ENCODE data around the gene LDHA. TPM values are rescaled to one million over a fixed set of nuclear protein-coding genes. Genes with fewer than 3 reads are reported as not detected.
"Not testable (repeated sequence)": the region's sequence is repeated elsewhere in the genome, so short reads cannot be mapped to it uniquely, and the experiment has no call there.

LDHA gene
- total and polyA plus RNA-seq, 12 donors = 130 to 2,236 (median 448) TPM

GRCh38 chr11:18395735-18396504 lies 1.6 kb downstream of the LDHA start:
- WGBS, 4 donors = 0 to 1% (median 0%) methylated on average over 2 to 46 of the region's 46 CpGs
- TF ChIP-seq, protein P1, sequence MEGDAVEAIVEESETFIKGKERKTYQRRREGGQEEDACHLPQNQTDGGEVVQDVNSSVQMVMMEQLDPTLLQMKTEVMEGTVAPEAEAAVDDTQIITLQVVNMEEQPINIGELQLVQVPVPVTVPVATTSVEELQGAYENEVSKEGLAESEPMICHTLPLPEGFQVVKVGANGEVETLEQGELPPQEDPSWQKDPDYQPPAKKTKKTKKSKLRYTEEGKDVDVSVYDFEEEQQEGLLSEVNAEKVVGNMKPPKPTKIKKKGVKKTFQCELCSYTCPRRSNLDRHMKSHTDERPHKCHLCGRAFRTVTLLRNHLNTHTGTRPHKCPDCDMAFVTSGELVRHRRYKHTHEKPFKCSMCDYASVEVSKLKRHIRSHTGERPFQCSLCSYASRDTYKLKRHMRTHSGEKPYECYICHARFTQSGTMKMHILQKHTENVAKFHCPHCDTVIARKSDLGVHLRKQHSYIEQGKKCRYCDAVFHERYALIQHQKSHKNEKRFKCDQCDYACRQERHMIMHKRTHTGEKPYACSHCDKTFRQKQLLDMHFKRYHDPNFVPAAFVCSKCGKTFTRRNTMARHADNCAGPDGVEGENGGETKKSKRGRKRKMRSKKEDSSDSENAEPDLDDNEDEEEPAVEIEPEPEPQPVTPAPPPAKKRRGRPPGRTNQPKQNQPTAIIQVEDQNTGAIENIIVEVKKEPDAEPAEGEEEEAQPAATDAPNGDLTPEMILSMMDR (IDR thresholded peaks at IDR 0.05) = peak in 1 of 6 experiments; percentile 4
- TF ChIP-seq POLR2A (IDR thresholded peaks at IDR 0.05) = peak; percentile 70 to 96

GRCh38 chr11:18397921-18398320 lies 3.6 kb downstream of the LDHA start:
- 87 to 93% (median 93%) methylated on average over 3 of the region's 3 CpGs for WGBS, 4 donors
- no peak for DNase-seq

More at GRCh38 chr11:18395735-18396504, 1.6 kb downstream of the LDHA start:
- Histone ChIP-seq H3K27ac (peak overlapping the region; percentile 86 to 99 (median 94)), H3K36me3 (replicated peaks in 1 of 2) (peaks cover 0 to 42% of the 10 kb centered on the region in 2 donors), H3K4me3 (peak overlapping the region; percentile 64 to 86 (median 71)), H3K27me3 (no peaks in the 10 kb centered on the region), H3K4me1 (replicated peaks in 1 of 2) (peaks cover 14 to 25% of the 10 kb centered on the region in 2 donors), H3K9me3 (replicated peaks in 1 of 3) (no peaks in the 10 kb centered on the region)
- intact Hi-C loops (cut with DNase I) = loop anchor here in 1 of 2 donors (10.0 kb wide), 1 partner anchor 71 kb away; the partner anchor contains the start of genes GTF2H1 and HPS5
- peak; percentile 98 to 99 (median 99) for DNase-seq

GRCh38 chr11:18401077-18401476 lies 6.7 kb downstream of the LDHA start:
- H3K4me3 ChIP-seq; H3K27me3 ChIP-seq; H3K9me3 ChIP-seq (replicated peaks in 1 of 3); DNase-seq; H3K27ac ChIP-seq: not testable (repeated sequence)
- Histone ChIP-seq H3K36me3 (replicated peaks in 1 of 2) (peaks cover 0 to 94% of the 10 kb centered on the region in 2 donors), H3K4me1 (replicated peaks in 1 of 2) (peaks cover 8 to 15% of the 10 kb centered on the region in 2 donors)
- intact Hi-C loops (cut with DNase I) = loop anchor here in 1 of 2 donors (10.0 kb wide), 1 partner anchor 114 kb away; no protein-coding TSS in a partner anchor
- 90 to 94% (median 92%) methylated on average over 9 of the region's 9 CpGs for whole genome bisulfite sequencing, 4 donors

More at GRCh38 chr11:18397921-18398320, 3.6 kb downstream of the LDHA start:
- no peaks in the 10 kb centered on the region for H3K27me3 ChIP-seq
- no peak for TF ChIP-seq POLR2A (IDR thresholded peaks at IDR 0.05)
- TF ChIP-seq, protein P1 (IDR thresholded peaks at IDR 0.05) = no peak
- intact Hi-C loops (cut with DNase I) = loop anchor here in 1 of 2 donors (10.0 kb wide), 1 partner anchor 73 kb away; the partner anchor contains the start of genes GTF2H1 and HPS5
- H3K36me3 ChIP-seq (replicated peaks in 1 of 2) = peaks cover 0 to 62% of the 10 kb centered on the region in 2 donors
- no peak overlapping the region for H3K4me3 ChIP-seq
- H3K27ac ChIP-seq = no peak overlapping the region
- peaks cover 14 to 25% of the 10 kb centered on the region in 2 donors for H3K4me1 ChIP-seq (replicated peaks in 1 of 2)
- H3K9me3 ChIP-seq (replicated peaks in 1 of 3) = no peaks in the 10 kb centered on the region

- H3K4me1 ChIP-seq (replicated peaks in 1 of 2) = no peaks in the 10 kb centered on the region
- intact Hi-C loops (cut with DNase I) = loop anchor here in 1 of 2 donors (10.0 kb wide), 1 partner anchor 111 kb away; no protein-coding TSS in a partner anchor
- WGBS, 4 donors = 87 to 96% (median 93%) methylated on average over 4 of the region's 4 CpGs
- no peak overlapping the region for H3K4me3 ChIP-seq
- TF ChIP-seq POLR2A (IDR thresholded peaks at IDR 0.05) = no peak
- TF ChIP-seq, protein P1 (IDR thresholded peaks at IDR 0.05) = no peak
- no peaks in the 10 kb centered on the region for H3K9me3 ChIP-seq (replicated peaks in 1 of 3)
- H3K36me3 ChIP-seq (replicated peaks in 1 of 2) = peaks cover 0 to 97% of the 10 kb centered on the region in 2 donors
- no peaks in the 10 kb centered on the region for H3K27me3 ChIP-seq
- no peak overlapping the region for H3K27ac ChIP-seq
- no peak for DNase-seq
These were observed 9.7 kb downstream of the LDHA start for GRCh38 chr11:18404062-18404461.

GRCh38 chr11:18407400-18407799 lies 13.0 kb downstream of the LDHA start:
- intact Hi-C loops (cut with DNase I) = loop anchor here in 1 of 2 donors (10.0 kb wide), 1 partner anchor 107 kb away; no protein-coding TSS in a partner anchor
- 32 to 49% (median 40%) methylated on average over 3 of the region's 3 CpGs for WGBS, 4 donors
- H3K27me3 ChIP-seq; H3K9me3 ChIP-seq (replicated peaks in 1 of 3); H3K4me3 ChIP-seq; H3K4me1 ChIP-seq (replicated peaks in 1 of 2): not testable (repeated sequence)
- Histone ChIP-seq H3K36me3 (replicated peaks in 1 of 2) (peaks cover 0 to 64% of the 10 kb centered on the region in 2 donors), H3K27ac (peak overlapping the region in 2 of 5 donors; percentile 43 to 53)
- DNase-seq = peak in 2 of 7 donors; percentile 35 to 47

Measured in adrenal gland (tissue), 12 donors.